Duodenal mucosa (tissue), 2 donors: Measurements from ENCODE around the gene TBL1XR1.
"Not testable (repeated sequence)": the region's sequence is repeated elsewhere in the genome, so short reads cannot be mapped to it uniquely, and the experiment has no call there.

Experiments
- H3K27ac ChIP-seq: one replicate; pipeline ENCODE4 v1.7.0; 2013; ENCODE audit warnings: low read depth, low read length
- H3K27me3 ChIP-seq, 2 donors: one replicate each; pipeline ENCODE4 v1.7.0; 2013; ENCODE audit warnings: low read length in 2 of 2, control low read depth in 1 of 2; ENCODE audit not compliant: insufficient read depth in 2 of 2, control insufficient read depth in 1 of 2
- H3K36me3 ChIP-seq, 2 donors: one replicate each; pipeline ENCODE4 v1.7.0; 2013; ENCODE audit warnings: low read length in 2 of 2, control low read depth in 1 of 2; ENCODE audit not compliant: insufficient read depth in 2 of 2, control insufficient read depth in 1 of 2
- H3K4me1 ChIP-seq, 2 donors: one replicate each; pipeline ENCODE4 v1.7.0; 2013; ENCODE audit warnings: low read length in 2 of 2, control low read depth in 1 of 2; ENCODE audit not compliant: insufficient read depth in 2 of 2, control insufficient read depth in 1 of 2
- H3K4me3 ChIP-seq, 2 donors: one replicate each; pipeline ENCODE4 v1.7.0; 2013; ENCODE audit warnings: low read length in 2 of 2, low read depth in 1 of 2
- H3K9ac ChIP-seq, 2 donors: one replicate each; pipeline ENCODE4 v1.7.0; 2013; ENCODE audit warnings: low read length in 2 of 2, low read depth in 1 of 2
- H3K9me3 ChIP-seq, 2 donors: one replicate each; pipeline ENCODE4 v1.7.0; 2013; ENCODE audit warnings: low read length in 2 of 2, control low read depth in 1 of 2; ENCODE audit not compliant: control insufficient read depth in 1 of 2

The TBL1XR1 gene

GRCh38 chr3:177005718-177006405 is 191.4 kb downstream of the TBL1XR1 start:
- no peak overlapping the region for H3K27ac ChIP-seq
- H3K4me3 ChIP-seq = no peak overlapping the region
- H3K27me3 ChIP-seq = no peaks in the 10 kb centered on the region
- H3K9me3 ChIP-seq = peaks cover 9 to 17% of the 10 kb centered on the region in 2 donors
- no peak overlapping the region for H3K9ac ChIP-seq
- H3K36me3 ChIP-seq = no peaks in the 10 kb centered on the region
- no peaks in the 10 kb centered on the region for H3K4me1 ChIP-seq

GRCh38 chr3:177000159-177000558 is 197.1 kb downstream of the TBL1XR1 start:
- H3K27me3 ChIP-seq, H3K4me1 ChIP-seq, H3K36me3 ChIP-seq, H3K4me3 ChIP-seq, H3K27ac ChIP-seq, H3K9me3 ChIP-seq, H3K9ac ChIP-seq: not testable (repeated sequence)

GRCh38 chr3:176995946-176996345 is 201.3 kb downstream of the TBL1XR1 start:
- Histone ChIP-seq H3K27ac (no peak overlapping the region), H3K36me3 (no peaks in the 10 kb centered on the region), H3K27me3 (no peaks in the 10 kb centered on the region), H3K4me1 (no peaks in the 10 kb centered on the region), H3K9me3 (no peaks in the 10 kb centered on the region), H3K9ac (no peak overlapping the region), H3K4me3 (no peak overlapping the region)

GRCh38 chr3:176994891-176995781 is 202.1 kb downstream of the TBL1XR1 start:
- no peak overlapping the region for H3K9ac ChIP-seq
- no peaks in the 10 kb centered on the region for H3K27me3 ChIP-seq
- H3K4me1 ChIP-seq = no peaks in the 10 kb centered on the region
- no peak overlapping the region for H3K4me3 ChIP-seq
- no peaks in the 10 kb centered on the region for H3K36me3 ChIP-seq
- no peaks in the 10 kb centered on the region for H3K9me3 ChIP-seq
- H3K27ac ChIP-seq = no peak overlapping the region

- H3K36me3 ChIP-seq = no peaks in the 10 kb centered on the region
- H3K27me3 ChIP-seq = no peaks in the 10 kb centered on the region
- no peak overlapping the region for H3K4me3 ChIP-seq
- no peak overlapping the region for H3K9ac ChIP-seq
- no peaks in the 10 kb centered on the region for H3K4me1 ChIP-seq
- H3K27ac ChIP-seq = no peak overlapping the region
- H3K9me3 ChIP-seq = no peaks in the 10 kb centered on the region
Observed at GRCh38 chr3:176994393-176994792, 202.9 kb downstream of the TBL1XR1 start.

- H3K27ac ChIP-seq = no peak overlapping the region
- no peaks in the 10 kb centered on the region for H3K27me3 ChIP-seq
- no peaks in the 10 kb centered on the region for H3K36me3 ChIP-seq
- peaks cover 0 to 3% of the 10 kb centered on the region in 2 donors for H3K4me1 ChIP-seq
- no peak overlapping the region for H3K9ac ChIP-seq
- no peaks in the 10 kb centered on the region for H3K9me3 ChIP-seq
- no peak overlapping the region for H3K4me3 ChIP-seq
Observed at GRCh38 chr3:176992978-176993377, 204.3 kb downstream of the TBL1XR1 start.

- H3K4me3 ChIP-seq = no peak overlapping the region
- peaks cover 0 to 3% of the 10 kb centered on the region in 2 donors for H3K4me1 ChIP-seq
- no peak overlapping the region for H3K27ac ChIP-seq
Observed at GRCh38 chr3:176992565-176992964, 204.7 kb downstream of the TBL1XR1 start.

GRCh38 chr3:176988795-176989194 is 208.5 kb downstream of the TBL1XR1 start:
- Histone ChIP-seq H3K9ac (no peak overlapping the region), H3K27ac (no peak overlapping the region), H3K36me3 (no peaks in the 10 kb centered on the region), H3K4me3 (no peak overlapping the region), H3K4me1 (peaks cover 0 to 3% of the 10 kb centered on the region in 2 donors), H3K27me3 (no peaks in the 10 kb centered on the region), H3K9me3 (no peaks in the 10 kb centered on the region)

More at GRCh38 chr3:176992565-176992964, 204.7 kb downstream of the TBL1XR1 start:
- no peak overlapping the region for H3K9ac ChIP-seq
- H3K36me3 ChIP-seq = no peaks in the 10 kb centered on the region
- H3K27me3 ChIP-seq = no peaks in the 10 kb centered on the region
- no peaks in the 10 kb centered on the region for H3K9me3 ChIP-seq

- Histone ChIP-seq H3K36me3 (no peaks in the 10 kb centered on the region), H3K4me3 (no peak overlapping the region), H3K9me3 (no peaks in the 10 kb centered on the region), H3K9ac (no peak overlapping the region), H3K27me3 (no peaks in the 10 kb centered on the region), H3K27ac (no peak overlapping the region), H3K4me1 (peaks cover 0 to 3% of the 10 kb centered on the region in 2 donors)
Observed at GRCh38 chr3:176987901-176988650, 209.2 kb downstream of the TBL1XR1 start.

- no peaks in the 10 kb centered on the region for H3K27me3 ChIP-seq
- no peaks in the 10 kb centered on the region for H3K4me1 ChIP-seq
- H3K36me3 ChIP-seq = no peaks in the 10 kb centered on the region
- H3K9me3 ChIP-seq = peaks cover 4 to 7% of the 10 kb centered on the region in 2 donors
- no peak overlapping the region for H3K4me3 ChIP-seq
- no peak overlapping the region for H3K27ac ChIP-seq
- no peak overlapping the region for H3K9ac ChIP-seq
Observed at GRCh38 chr3:176978441-176978840, 218.8 kb downstream of the TBL1XR1 start.
